GM12892 (cell line): ENCODE measurements around the gene ADISSP.

Experiments
- POLR2A ChIP-seq: IDR thresholded peaks from 2 replicates; pipeline ENCODE4 v1.6.1; 2011; ENCODE audit warnings: low read depth, low read length, control low read depth
- POLR2AphosphoS5 ChIP-seq: IDR thresholded peaks from 2 replicates; pipeline ENCODE4 v1.6.1; 2011; ENCODE audit warnings: low read depth, low read length, control low read depth
- TAF1 ChIP-seq: IDR thresholded peaks from 2 replicates; pipeline ENCODE4 v1.6.1; 2011; ENCODE audit warnings: low read depth, mild to moderate bottlenecking, control low read depth, low read length, borderline replicate concordance

DNA sequence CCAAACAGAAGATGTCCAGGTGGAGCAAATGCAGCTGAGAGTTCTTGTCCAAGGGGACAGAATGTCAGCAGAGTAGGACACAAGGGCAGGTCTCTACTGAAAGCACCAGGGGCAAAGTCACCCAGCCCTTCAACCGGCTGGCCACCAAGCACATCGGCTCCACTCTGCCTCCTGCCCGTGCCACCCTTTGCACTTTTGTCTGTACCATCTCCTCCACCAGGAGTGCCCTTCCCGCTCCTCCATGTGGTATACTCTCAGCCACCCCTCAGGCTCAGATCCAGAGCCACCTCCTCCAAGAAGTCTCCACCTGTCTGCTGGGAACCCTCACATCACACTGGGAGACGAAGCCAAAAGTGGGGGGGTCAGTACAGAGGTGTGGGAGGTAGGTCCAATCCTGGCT lies 39.2 kb downstream of the ADISSP start:
- TF ChIP-seq POLR2A, result no peak
- no peak for TF ChIP-seq TAF1
- no peak for TF ChIP-seq POLR2AphosphoS5
